CD4-positive, alpha-beta memory T cell (primary cell): ENCODE measurements around the gene WASF3. TPM values are rescaled to one million over a fixed set of nuclear protein-coding genes. Genes with fewer than 3 reads are reported as not detected.

Source experiments
- CTCF ChIA-PET: fragments of 350-600 bp; sonication (Branson Sonifier 250); formaldehyde crosslinking; loops from one replicate; lab custom pipeline; 2021; ENCODE audit warnings: inconsistent platforms; ENCODE audit not compliant: partially characterized antibody; lab: Charles Lee
- POLR2A ChIA-PET: fragments of 350-600 bp; sonication (Branson Sonifier 250); formaldehyde crosslinking; loops from one replicate; lab custom pipeline; 2021; ENCODE audit not compliant: partially characterized antibody; lab: Charles Lee
- DNase-seq, 5 donors: peaks; one replicate each; pipeline versions ENCODE4 v3.0.0 to v3.0.0-alpha.2; 2020 to 2022; ENCODE audit warnings: mixed read lengths in 1 of 5
- H3K27ac ChIP-seq: one replicate; pipeline ENCODE4 v1.7.0; 2013; ENCODE audit warnings: low read depth, low read length
- H3K27me3 ChIP-seq: 2 replicates; pipeline ENCODE4 v1.7.0; 2013; ENCODE audit warnings: mild to moderate bottlenecking, low read length, moderate library complexity; ENCODE audit not compliant: insufficient read depth
- H3K36me3 ChIP-seq: 2 replicates; pipeline ENCODE4 v1.7.0; 2013; ENCODE audit warnings: mild to moderate bottlenecking, low read length, moderate library complexity; ENCODE audit not compliant: insufficient read depth
- H3K4me1 ChIP-seq: 2 replicates; pipeline ENCODE4 v1.7.0; 2013; ENCODE audit warnings: mild to moderate bottlenecking, low read length, moderate library complexity; ENCODE audit not compliant: insufficient read depth
- H3K4me3 ChIP-seq, 2 donors: one replicate each; pipeline ENCODE4 v1.7.0; 2013; ENCODE audit warnings: low read length in 2 of 2, mild to moderate bottlenecking in 1 of 2
- H3K9me3 ChIP-seq, 2 donors: one replicate each; pipeline ENCODE4 v1.7.0; 2013; ENCODE audit warnings: low read length in 2 of 2, control low read depth in 1 of 2; ENCODE audit not compliant: control insufficient read depth in 1 of 2
- H3K27ac Mint-ChIP-seq, 7 donors: one replicate each; pipeline ENCODE4 v1.8.0; 2020 to 2021; ENCODE audit warnings: mixed read lengths in 7 of 7, mild to moderate bottlenecking in 6 of 7, inconsistent platforms in 3 of 7, moderate library complexity in 3 of 7
- H3K27me3 Mint-ChIP-seq, 2 donors: one replicate each; pipeline ENCODE4 v1.8.0; 2020 to 2021; ENCODE audit warnings: mixed read lengths in 2 of 2
- H3K36me3 Mint-ChIP-seq, 2 donors: one replicate each; pipeline ENCODE4 v1.8.0; 2020 to 2021; ENCODE audit warnings: mixed read lengths in 2 of 2, inconsistent platforms in 1 of 2, mild to moderate bottlenecking in 1 of 2
- H3K4me1 Mint-ChIP-seq, 4 donors: one replicate each; pipeline ENCODE4 v1.8.0; 2020 to 2021; ENCODE audit warnings: mixed read lengths in 4 of 4, mild to moderate bottlenecking in 1 of 4
- H3K4me3 Mint-ChIP-seq, 8 donors: one replicate each; pipeline ENCODE4 v1.8.0; 2020 to 2021; ENCODE audit warnings: mixed read lengths in 8 of 8, mild to moderate bottlenecking in 7 of 8, moderate library complexity in 6 of 8, inconsistent platforms in 3 of 8
- H3K9me3 Mint-ChIP-seq, 8 donors: one replicate each; pipeline ENCODE4 v1.8.0; 2020 to 2021; ENCODE audit warnings: mixed read lengths in 8 of 8, mild to moderate bottlenecking in 5 of 8, inconsistent platforms in 3 of 8, moderate library complexity in 1 of 8
- intact Hi-C: fragments of 100-400 bp; cut with micrococcal nuclease; formaldehyde crosslinking; loops from one replicate; pipeline ENCODE4 v1.15.1; 2023
- polyA plus RNA-seq, 2 donors: library from polyadenylated mRNA; unstranded; fragments of 300-500 nt; fragmentation: Illumina TruSeq; gene quantifications; one replicate each; pipeline ENCODE4 v1.2.3, GENCODE V29; 2021
- total RNA-seq, 2 experiments: library from RNA; stranded (reverse); gene quantifications; one replicate each; pipeline ENCODE4 v1.2.3, GENCODE V29; 2021

WASF3 gene
- total and polyA plus RNA-seq, 4 experiments from 2014 or later = not detected

GRCh38 chr13:26614721-26615120, 57.2 kb downstream of the WASF3 start:
- Histone ChIP-seq H3K9me3 (no peaks in the 10 kb centered on the region), H3K27me3 (no peaks in the 10 kb centered on the region), H3K4me3 (no peak overlapping the region), H3K4me1 (no peaks in the 10 kb centered on the region), H3K36me3 (no peaks in the 10 kb centered on the region), H3K27ac (no peak overlapping the region)
- Mint-ChIP-seq H3K36me3 (no peaks in the 10 kb centered on the region), H3K4me3 (no peak overlapping the region), H3K27me3 (peaks cover 15 to 19% of the 10 kb centered on the region in 2 donors), H3K9me3 (no peaks in the 10 kb centered on the region), H3K4me1 (peaks cover 0 to 2% (median under 1%) of the 10 kb centered on the region in 4 donors), H3K27ac (no peak overlapping the region)
- intact Hi-C loops = no loop called here
- POLR2A ChIA-PET = no interaction called here
- DNase-seq = no peak
- CTCF ChIA-PET = no interaction called here

DNA sequence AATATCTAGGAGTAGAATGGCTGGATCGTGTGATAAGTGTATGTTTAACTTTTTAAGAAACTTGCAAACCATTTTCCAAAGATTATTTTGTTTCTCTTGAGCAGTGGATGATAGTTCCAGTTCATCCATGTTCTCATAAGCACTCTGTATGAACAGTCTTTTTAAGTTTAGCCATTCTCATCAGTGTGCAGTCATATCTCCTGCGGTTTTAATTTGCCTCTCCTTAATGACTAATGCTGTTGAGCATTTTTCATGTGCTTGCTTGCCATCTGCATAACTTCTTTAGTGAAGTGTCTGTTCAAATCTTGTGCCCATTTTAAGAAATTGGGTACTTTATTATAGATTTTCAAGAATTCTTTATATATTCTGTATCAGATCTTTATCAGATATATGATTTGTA, 58.6 kb downstream of the WASF3 start:
- CTCF ChIA-PET = no interaction called here
- intact Hi-C loops = no loop called here

DNA sequence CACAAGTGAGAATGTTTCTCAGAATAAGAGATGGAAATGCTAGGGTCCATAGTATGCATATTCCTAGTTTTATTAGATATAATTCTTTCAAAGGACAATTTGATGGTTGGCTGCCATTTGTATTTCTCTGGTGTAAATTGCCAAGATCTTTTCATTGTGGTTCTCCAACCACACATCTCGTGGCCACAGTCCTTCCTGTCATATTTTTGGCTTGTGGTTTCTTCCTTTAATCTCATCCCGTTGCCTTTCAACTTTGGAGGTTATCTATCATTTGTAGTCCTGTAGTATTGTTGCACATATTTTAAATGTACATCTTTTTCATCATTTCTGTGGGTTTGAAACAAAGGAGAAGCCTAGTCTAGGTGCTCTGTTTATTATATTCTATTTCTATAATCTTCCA, 61.2 kb downstream of the WASF3 start:
- Histone ChIP-seq H3K27ac (no peak overlapping the region), H3K4me1 (no peaks in the 10 kb centered on the region), H3K4me3 (no peak overlapping the region), H3K27me3 (no peaks in the 10 kb centered on the region), H3K9me3 (no peaks in the 10 kb centered on the region), H3K36me3 (no peaks in the 10 kb centered on the region)
- ChIA-PET POLR2A (no interaction called here), CTCF (no interaction called here)
- Mint-ChIP-seq H3K4me3 (no peak overlapping the region), H3K36me3 (no peaks in the 10 kb centered on the region), H3K27me3 (peaks cover 12 to 16% of the 10 kb centered on the region in 2 donors), H3K9me3 (peaks cover 0 to 10% (median 5%) of the 10 kb centered on the region in 8 donors), H3K27ac (no peak overlapping the region), H3K4me1 (peaks cover 0 to 2% (median under 1%) of the 10 kb centered on the region in 4 donors)
- DNase-seq = no peak
- intact Hi-C loops = no loop called here

More for the DNA sequence above, 58.6 kb downstream of the WASF3 start:
- DNase-seq = no peak
- peaks cover 11 to 15% of the 10 kb centered on the region in 2 donors for H3K27me3 Mint-ChIP-seq
- H3K4me3 ChIP-seq = no peak overlapping the region
- H3K4me1 Mint-ChIP-seq = peaks cover 0 to 2% (median under 1%) of the 10 kb centered on the region in 4 donors
- no peaks in the 10 kb centered on the region for H3K36me3 Mint-ChIP-seq
- no peaks in the 10 kb centered on the region for H3K4me1 ChIP-seq
- H3K27ac Mint-ChIP-seq = no peak overlapping the region
- no peaks in the 10 kb centered on the region for H3K9me3 ChIP-seq
- no peak overlapping the region for H3K27ac ChIP-seq
- H3K27me3 ChIP-seq = no peaks in the 10 kb centered on the region
- POLR2A ChIA-PET = no interaction called here
- no peaks in the 10 kb centered on the region for H3K36me3 ChIP-seq
- no peak overlapping the region for H3K4me3 Mint-ChIP-seq
- H3K9me3 Mint-ChIP-seq = no peaks in the 10 kb centered on the region

GRCh38 chr13:26619358-26619757, 61.9 kb downstream of the WASF3 start:
- H3K27ac Mint-ChIP-seq = no peak overlapping the region
- H3K4me3 Mint-ChIP-seq = no peak overlapping the region
- POLR2A ChIA-PET = no interaction called here
- no peak overlapping the region for H3K27ac ChIP-seq
- H3K36me3 ChIP-seq = no peaks in the 10 kb centered on the region
- H3K4me1 ChIP-seq = no peaks in the 10 kb centered on the region
- H3K9me3 Mint-ChIP-seq = peaks cover 0 to 16% (median 11%) of the 10 kb centered on the region in 8 donors
- H3K27me3 ChIP-seq = no peaks in the 10 kb centered on the region
- H3K4me3 ChIP-seq = no peak overlapping the region
- no peaks in the 10 kb centered on the region for H3K36me3 Mint-ChIP-seq
- no peaks in the 10 kb centered on the region for H3K9me3 ChIP-seq
- CTCF ChIA-PET = no interaction called here
- DNase-seq = no peak
- H3K27me3 Mint-ChIP-seq = peaks cover 12 to 16% of the 10 kb centered on the region in 2 donors
- intact Hi-C loops = no loop called here
- peaks cover 0 to 2% (median under 1%) of the 10 kb centered on the region in 4 donors for H3K4me1 Mint-ChIP-seq

DNA sequence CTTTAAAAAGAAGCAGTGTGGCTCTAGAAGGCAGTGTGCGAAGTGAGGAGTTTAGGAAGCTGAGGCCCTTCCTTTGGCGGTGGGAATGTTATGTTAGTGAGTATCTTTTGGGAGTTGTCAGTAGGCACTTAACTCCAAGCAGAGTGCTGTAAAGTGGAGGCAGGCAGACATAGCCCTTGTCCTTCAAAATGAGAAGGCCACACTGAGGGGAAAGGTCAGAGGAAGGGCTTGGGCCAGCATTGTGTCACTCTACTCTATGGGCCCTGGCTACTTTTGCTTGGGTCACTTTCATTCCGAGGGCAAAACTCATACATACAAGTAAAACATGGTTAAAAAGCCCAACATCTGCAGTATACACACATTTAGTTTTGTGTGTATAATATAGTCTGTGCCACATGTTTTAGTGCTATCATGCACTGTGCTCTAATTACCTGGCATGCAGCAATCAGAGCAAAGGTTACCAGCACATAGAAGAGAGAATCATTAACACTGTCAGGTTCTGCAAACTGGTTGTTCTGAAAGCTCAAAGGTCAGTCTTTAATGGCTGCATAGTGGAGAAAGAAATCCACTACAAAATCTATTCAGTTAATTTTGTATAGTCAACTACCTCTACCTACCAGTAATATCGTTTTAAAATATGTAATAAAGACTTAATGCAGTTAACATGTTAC, 64.4 kb downstream of the WASF3 start:
- intact Hi-C loops = no loop called here
- Mint-ChIP-seq H3K27ac (no peak overlapping the region), H3K4me3 (no peak overlapping the region), H3K36me3 (no peaks in the 10 kb centered on the region), H3K9me3 (peaks cover 0 to 25% (median 19%) of the 10 kb centered on the region in 8 donors), H3K4me1 (peaks cover 0 to 2% (median under 1%) of the 10 kb centered on the region in 4 donors), H3K27me3 (peaks cover 3 to 11% of the 10 kb centered on the region in 2 donors)
- no peaks in the 10 kb centered on the region for H3K4me1 ChIP-seq
- H3K9me3 ChIP-seq = no peaks in the 10 kb centered on the region
- no peak for DNase-seq
- no peaks in the 10 kb centered on the region for H3K36me3 ChIP-seq
- ChIA-PET CTCF (interaction anchor here (1.1 kb wide), 1 partner anchor 75 kb away, joined by 3 read pairs; no protein-coding TSS in a partner anchor), POLR2A (no interaction called here)
- H3K27me3 ChIP-seq = no peaks in the 10 kb centered on the region
- H3K4me3 ChIP-seq = no peak overlapping the region
- no peak overlapping the region for H3K27ac ChIP-seq

GRCh38 chr13:26623125-26623524, 65.6 kb downstream of the WASF3 start:
- Mint-ChIP-seq H3K9me3 (peaks cover 0 to 25% (median 19%) of the 10 kb centered on the region in 8 donors), H3K27ac (no peak overlapping the region), H3K4me3 (no peak overlapping the region), H3K4me1 (peaks cover 0 to 2% (median under 1%) of the 10 kb centered on the region in 4 donors), H3K36me3 (no peaks in the 10 kb centered on the region), H3K27me3 (peaks cover 3 to 9% of the 10 kb centered on the region in 2 donors)
- H3K4me3 ChIP-seq = no peak overlapping the region
- intact Hi-C loops = no loop called here
- no peak overlapping the region for H3K27ac ChIP-seq
- H3K4me1 ChIP-seq = no peaks in the 10 kb centered on the region
- H3K9me3 ChIP-seq = no peaks in the 10 kb centered on the region
- no peak for DNase-seq
- ChIA-PET CTCF (no interaction called here), POLR2A (no interaction called here)
- H3K36me3 ChIP-seq = no peaks in the 10 kb centered on the region
- H3K27me3 ChIP-seq = no peaks in the 10 kb centered on the region

DNA sequence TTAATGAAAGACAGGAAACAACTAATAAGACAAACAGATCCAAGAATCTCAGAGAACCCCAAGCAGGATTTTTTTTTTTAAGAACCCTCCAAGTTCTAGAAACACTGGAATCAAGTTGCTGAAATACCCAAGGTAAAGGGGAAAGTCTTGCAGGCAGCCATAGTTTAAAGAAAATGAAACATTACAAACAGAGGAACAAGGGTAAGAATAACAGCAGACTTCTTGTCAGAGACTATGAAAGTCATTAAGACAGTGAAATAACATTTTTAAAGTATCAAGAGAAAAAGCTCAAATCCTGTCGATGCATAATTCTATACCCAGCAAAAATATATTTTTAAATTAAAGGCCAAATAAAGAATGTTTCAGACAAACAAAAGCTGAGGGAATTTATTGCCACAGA, 67.1 kb downstream of the WASF3 start:
- H3K4me3 ChIP-seq = no peak overlapping the region
- no peaks in the 10 kb centered on the region for H3K4me1 Mint-ChIP-seq
- ChIA-PET POLR2A (no interaction called here), CTCF (interaction anchor here (1.4 kb wide), 1 partner anchor 18 kb away, joined by 3 read pairs; no protein-coding TSS in a partner anchor)
- H3K4me3 Mint-ChIP-seq = no peak overlapping the region
- H3K4me1 ChIP-seq = no peaks in the 10 kb centered on the region
- no peaks in the 10 kb centered on the region for H3K36me3 ChIP-seq
- peaks cover 3 to 5% of the 10 kb centered on the region in 2 donors for H3K27me3 Mint-ChIP-seq
- H3K9me3 Mint-ChIP-seq = peaks cover 0 to 28% (median 20%) of the 10 kb centered on the region in 8 donors
- no peaks in the 10 kb centered on the region for H3K36me3 Mint-ChIP-seq
- H3K27ac ChIP-seq = no peak overlapping the region
- H3K27me3 ChIP-seq = no peaks in the 10 kb centered on the region
- intact Hi-C loops = no loop called here
- H3K27ac Mint-ChIP-seq = no peak overlapping the region
- no peaks in the 10 kb centered on the region for H3K9me3 ChIP-seq
- DNase-seq = no peak
